ENCODE data around the gene SPANXN1.
"Not testable (repeated sequence)": the region's sequence is repeated elsewhere in the genome, so short reads cannot be mapped to it uniquely, and the experiment has no call there.

SPANXN1 gene

DNA sequence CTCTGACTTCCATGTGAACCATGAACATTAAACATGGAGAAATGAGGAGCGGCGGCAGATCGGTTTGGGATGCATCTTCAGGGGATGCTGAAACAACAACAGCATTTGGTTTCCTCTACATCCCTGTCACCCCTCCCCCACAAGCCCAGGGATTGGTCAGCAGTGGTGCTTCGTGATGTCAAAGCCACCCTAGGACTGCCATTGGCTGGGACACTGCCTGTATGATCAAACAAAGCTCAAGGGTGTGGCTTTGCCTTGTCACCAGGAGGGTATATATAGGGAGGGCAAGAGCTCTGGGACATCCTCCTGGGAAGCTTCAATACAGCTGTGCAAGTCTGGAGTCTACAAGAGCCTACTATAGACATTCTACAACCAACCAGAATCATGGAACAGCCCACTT, at the start of gene SPANXN1:
Gene SPANXN1, plus strand, starts transcription at position 301 of the 400 bp plus-strand sequence. Its CDS starts 84 bp downstream, at position 385.
- DNase-seq (ENCODE audit: low read depth in 2 of 2), result not testable (repeated sequence)

DNA sequence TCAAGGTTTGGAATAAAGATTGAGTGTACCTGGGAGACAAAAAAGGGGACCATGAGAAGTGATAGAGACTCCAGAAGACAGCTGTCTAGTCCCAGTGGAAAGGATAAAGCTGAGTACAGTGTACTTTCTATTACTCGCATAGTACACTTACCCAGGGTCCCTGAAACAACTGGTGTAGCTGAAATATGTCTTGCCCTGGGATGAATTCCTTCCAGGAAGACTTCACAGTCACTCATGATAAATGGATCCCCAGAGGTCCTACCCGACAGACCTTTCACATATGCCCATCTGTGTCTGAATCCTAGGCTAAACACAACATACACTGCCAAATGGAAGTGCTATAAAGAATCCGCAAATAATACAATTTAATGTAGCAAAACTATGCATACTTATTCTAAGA, 48.2 kb upstream of the SPANXN1 start:
- no peak for DNase-seq (ENCODE audit: low read depth in 2 of 2)

GRCh38 chrX:145213504-145213903, 33.8 kb upstream of the SPANXN1 start:
- no peak for DNase-seq (ENCODE audit: low read depth in 2 of 2)

DNA sequence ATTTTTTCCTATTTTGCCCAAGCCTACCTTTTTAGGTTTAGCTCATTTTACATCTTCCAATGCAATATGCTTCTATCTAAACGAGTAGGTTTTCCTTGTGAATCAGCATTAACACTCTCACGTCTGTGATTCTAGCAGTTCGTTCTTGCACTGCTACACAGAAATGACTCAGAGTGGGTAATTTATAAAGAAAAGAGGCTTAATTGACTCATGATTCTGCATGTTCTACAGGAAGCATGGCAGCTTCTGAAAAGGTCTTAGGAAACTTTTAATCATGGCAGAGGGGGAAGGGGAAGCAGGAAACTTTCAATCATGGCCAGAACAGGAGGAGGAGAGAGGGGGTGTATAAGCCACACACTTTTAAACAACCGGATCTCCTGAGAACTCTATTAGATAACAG, 44.9 kb downstream of the SPANXN1 start:
- no peak for DNase-seq (ENCODE audit: low read depth in 2 of 2)

Data from stimulated activated CD8-positive, alpha-beta memory T cell treated with anti-CD3 and anti-CD28 coated beads, Interleukin-7, amount 100 ng/mL, for 1 hour (primary cell).